ENCODE measurements around the gene PNPLA2. TPM values are rescaled to one million over a fixed set of nuclear protein-coding genes. Genes with fewer than 3 reads are reported as not detected.
A peak's percentile ranks its signal among the peaks of the same experiment; 100 is the strongest.

PNPLA2 gene
- polyA plus RNA-seq, 3 donors from 2014 or later: 10.9 to 42.3 (median 23.4) TPM

GRCh38 chr11:858762-859339 lies 40.1 kb downstream of the PNPLA2 start:
- Mint-ChIP-seq H3K4me3 (no peak overlapping the region), H3K4me1 (peaks cover 10 to 14% of the 10 kb centered on the region in 2 donors), H3K27ac (no peak overlapping the region), H3K36me3 (no peaks in the 10 kb centered on the region), H3K27me3 (ENCODE audit: low read depth in 3 of 3) (peaks cover 3 to 4% (median 4%) of the 10 kb centered on the region in 3 donors), H3K9me3 (no peaks in the 10 kb centered on the region)
- no peak for DNase-seq

GRCh38 chr11:859394-860131 lies 40.8 kb downstream of the PNPLA2 start:
- Mint-ChIP-seq H3K9me3 (no peaks in the 10 kb centered on the region), H3K27ac (no peak overlapping the region), H3K36me3 (no peaks in the 10 kb centered on the region), H3K4me3 (no peak overlapping the region), H3K4me1 (peaks cover 10 to 14% of the 10 kb centered on the region in 2 donors), H3K27me3 (ENCODE audit: low read depth in 3 of 3) (peaks cover 3 to 4% (median 4%) of the 10 kb centered on the region in 3 donors)
- no peak for DNase-seq

DNA sequence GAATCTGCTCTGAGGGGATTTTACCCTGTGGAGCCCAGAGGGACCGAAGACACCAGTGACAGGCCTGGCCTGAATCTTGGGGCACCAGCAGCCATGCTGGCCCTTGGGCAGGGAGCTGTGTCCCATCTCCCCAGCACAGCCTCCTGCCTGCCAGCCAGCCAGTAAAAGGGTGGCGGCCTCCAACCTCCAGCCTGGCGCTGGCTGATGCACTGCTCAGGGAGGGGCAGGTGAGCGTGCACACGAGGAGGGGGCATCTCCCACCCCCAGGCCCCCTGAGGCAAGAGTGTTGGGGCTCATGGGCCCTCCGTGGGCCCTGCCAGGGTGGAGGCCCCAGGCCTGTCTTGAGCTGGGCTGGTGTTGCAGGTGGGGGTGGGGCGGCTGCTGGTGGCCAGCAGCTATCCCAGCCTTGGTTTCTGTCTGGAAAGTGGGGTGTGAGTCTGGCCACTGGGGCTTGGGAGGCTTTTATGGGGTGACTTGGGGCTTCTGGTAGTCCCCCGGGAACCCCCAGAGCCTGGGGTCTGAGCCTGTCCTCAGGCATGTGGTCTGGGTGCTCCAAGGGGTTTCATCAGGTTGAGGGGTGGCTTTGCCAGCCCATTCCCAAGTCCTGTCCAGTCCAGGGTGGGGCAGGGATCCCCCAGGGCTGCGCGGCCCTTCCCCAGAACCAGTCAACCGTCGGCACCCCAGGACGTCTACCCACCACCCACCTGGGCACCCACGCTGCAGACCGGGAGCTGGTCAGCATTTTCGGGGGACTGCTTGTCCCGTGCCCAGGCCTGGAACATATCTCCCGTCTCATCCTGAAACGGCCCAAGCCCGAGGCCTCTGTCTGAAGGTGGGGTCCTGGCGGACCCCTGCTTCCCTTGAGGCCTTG lies 41.8 kb downstream of the PNPLA2 start:
- DNase-seq: no peak
- Mint-ChIP-seq H3K4me3 (no peak overlapping the region), H3K27ac (no peak overlapping the region), H3K9me3 (no peaks in the 10 kb centered on the region), H3K36me3 (no peaks in the 10 kb centered on the region), H3K27me3 (ENCODE audit: low read depth in 3 of 3) (peaks cover 3 to 4% (median 4%) of the 10 kb centered on the region in 3 donors), H3K4me1 (peaks cover 10 to 14% of the 10 kb centered on the region in 2 donors)

GRCh38 chr11:861105-861479 lies 42.4 kb downstream of the PNPLA2 start:
- peaks cover 10 to 14% of the 10 kb centered on the region in 2 donors for H3K4me1 Mint-ChIP-seq
- no peak overlapping the region for H3K4me3 Mint-ChIP-seq
- no peak for DNase-seq
- H3K36me3 Mint-ChIP-seq: no peaks in the 10 kb centered on the region
- peak overlapping the region in 1 of 6 donors; percentile 7 for H3K27ac Mint-ChIP-seq
- H3K9me3 Mint-ChIP-seq: no peaks in the 10 kb centered on the region
- peaks cover 3 to 4% (median 4%) of the 10 kb centered on the region in 3 donors for H3K27me3 Mint-ChIP-seq (ENCODE audit: low read depth in 3 of 3)

GRCh38 chr11:862081-862661 lies 43.5 kb downstream of the PNPLA2 start:
- DNase-seq: no peak
- H3K9me3 Mint-ChIP-seq: no peaks in the 10 kb centered on the region
- H3K4me3 Mint-ChIP-seq: no peak overlapping the region
- no peaks in the 10 kb centered on the region for H3K36me3 Mint-ChIP-seq
- peaks cover 0 to under 1% (median under 1%) of the 10 kb centered on the region in 3 donors for H3K27me3 Mint-ChIP-seq (ENCODE audit: low read depth in 3 of 3)
- H3K27ac Mint-ChIP-seq: no peak overlapping the region
- peaks cover 1 to 4% of the 10 kb centered on the region in 2 donors for H3K4me1 Mint-ChIP-seq

DNA sequence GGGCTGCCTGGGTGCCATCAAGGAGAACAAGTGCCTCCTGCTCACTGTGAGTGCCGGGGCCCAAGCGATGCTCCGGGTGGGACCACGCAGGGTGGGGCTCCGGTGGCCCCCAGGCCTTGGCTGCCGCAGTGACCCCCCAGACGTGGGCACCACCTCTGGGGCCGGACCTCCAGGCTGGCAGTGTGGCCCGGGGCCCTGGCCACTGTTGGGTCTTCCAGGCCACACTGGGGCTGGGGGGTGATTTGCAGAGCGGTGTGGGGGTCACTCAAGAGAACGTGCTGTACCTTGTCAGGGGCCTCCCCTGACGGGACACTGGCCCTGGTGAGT lies 43.9 kb downstream of the PNPLA2 start:
- no peak for DNase-seq
- Mint-ChIP-seq H3K9me3 (no peaks in the 10 kb centered on the region), H3K4me1 (peaks cover 0 to 2% of the 10 kb centered on the region in 2 donors), H3K27ac (no peak overlapping the region), H3K36me3 (no peaks in the 10 kb centered on the region), H3K4me3 (no peak overlapping the region), H3K27me3 (ENCODE audit: low read depth in 3 of 3) (no peaks in the 10 kb centered on the region)

DNA sequence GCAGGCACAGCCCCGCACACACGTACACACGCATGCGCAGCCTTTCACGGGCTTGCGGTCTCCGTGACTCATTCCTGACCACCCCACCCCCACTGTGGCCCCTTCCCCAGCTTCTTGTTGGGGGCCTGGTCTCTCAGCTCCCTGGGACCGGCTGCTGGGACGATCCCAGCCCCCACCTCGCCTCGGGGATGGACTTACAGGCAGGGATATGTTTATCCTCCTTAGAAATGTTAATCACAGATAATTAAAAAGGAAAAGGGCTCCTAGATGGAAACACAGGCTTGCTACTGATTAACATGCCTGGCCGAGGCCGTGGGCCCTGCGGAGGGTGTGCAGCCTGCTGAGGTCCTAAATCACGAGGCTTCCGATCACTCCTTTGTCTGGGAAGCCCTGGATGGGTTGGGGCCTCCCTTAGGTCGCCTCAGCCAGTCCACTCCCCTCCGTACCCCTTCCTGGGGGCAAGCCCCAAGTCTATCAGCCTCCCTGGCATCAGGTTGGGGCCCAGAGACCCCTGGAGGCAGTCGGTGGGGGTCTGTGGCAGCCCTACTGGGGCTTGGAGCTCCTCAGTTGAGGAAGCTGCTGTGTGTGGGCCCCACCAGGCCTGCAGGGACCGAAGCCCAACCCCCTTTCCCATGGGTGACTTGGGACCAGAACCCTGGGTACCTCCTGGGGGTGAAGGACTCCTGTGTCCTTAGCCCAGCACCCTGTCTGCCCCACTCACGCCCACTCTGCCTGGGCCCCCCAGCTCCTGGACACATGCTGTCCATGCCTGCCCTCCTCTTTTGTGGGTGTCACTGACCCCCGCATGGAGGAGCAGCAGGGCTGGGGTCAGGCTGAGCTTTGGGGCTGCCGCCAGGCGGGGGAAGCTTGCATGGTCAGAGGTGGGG lies 44.6 kb downstream of the PNPLA2 start:
- Mint-ChIP-seq H3K4me3 (no peak overlapping the region), H3K27me3 (ENCODE audit: low read depth in 3 of 3) (no peaks in the 10 kb centered on the region), H3K4me1 (no peaks in the 10 kb centered on the region), H3K9me3 (no peaks in the 10 kb centered on the region), H3K36me3 (no peaks in the 10 kb centered on the region), H3K27ac (no peak overlapping the region)
- DNase-seq: no peak

GRCh38 chr11:863910-864827 lies 45.5 kb downstream of the PNPLA2 start:
- no peak overlapping the region for H3K4me3 Mint-ChIP-seq
- no peaks in the 10 kb centered on the region for H3K9me3 Mint-ChIP-seq
- no peaks in the 10 kb centered on the region for H3K4me1 Mint-ChIP-seq
- H3K27ac Mint-ChIP-seq: no peak overlapping the region
- no peaks in the 10 kb centered on the region for H3K27me3 Mint-ChIP-seq (ENCODE audit: low read depth in 3 of 3)
- DNase-seq: no peak
- H3K36me3 Mint-ChIP-seq: no peaks in the 10 kb centered on the region

DNA sequence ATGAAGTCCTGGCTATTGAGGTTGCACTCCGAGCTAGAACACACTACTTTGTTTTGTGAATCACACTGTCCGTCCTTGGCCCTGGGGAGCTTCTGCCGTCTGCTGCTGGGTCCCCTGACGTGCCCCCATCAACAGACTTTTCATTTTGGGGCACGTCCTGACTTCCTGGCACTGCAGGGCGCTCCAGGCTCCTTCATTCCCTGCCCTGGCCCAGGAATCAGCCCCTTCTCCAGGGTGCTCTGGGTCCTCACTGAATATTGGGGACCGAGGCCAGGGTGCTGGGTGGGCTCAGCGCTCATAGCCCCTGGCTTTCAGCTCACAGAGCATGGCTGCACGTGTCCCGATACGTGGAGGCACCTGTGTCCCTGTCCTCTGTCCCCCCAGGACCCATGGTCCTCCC lies 46.2 kb downstream of the PNPLA2 start:
- no peak for DNase-seq
- Mint-ChIP-seq H3K4me1 (no peaks in the 10 kb centered on the region), H3K9me3 (no peaks in the 10 kb centered on the region), H3K27me3 (ENCODE audit: low read depth in 3 of 3) (no peaks in the 10 kb centered on the region), H3K27ac (no peak overlapping the region), H3K36me3 (no peaks in the 10 kb centered on the region), H3K4me3 (no peak overlapping the region)

GRCh38 chr11:865462-866430 lies 47.0 kb downstream of the PNPLA2 start:
- no peak for DNase-seq
- Mint-ChIP-seq H3K4me1 (no peaks in the 10 kb centered on the region), H3K27me3 (ENCODE audit: low read depth in 3 of 3) (no peaks in the 10 kb centered on the region), H3K9me3 (no peaks in the 10 kb centered on the region), H3K27ac (no peak overlapping the region), H3K4me3 (no peak overlapping the region), H3K36me3 (no peaks in the 10 kb centered on the region)

DNA sequence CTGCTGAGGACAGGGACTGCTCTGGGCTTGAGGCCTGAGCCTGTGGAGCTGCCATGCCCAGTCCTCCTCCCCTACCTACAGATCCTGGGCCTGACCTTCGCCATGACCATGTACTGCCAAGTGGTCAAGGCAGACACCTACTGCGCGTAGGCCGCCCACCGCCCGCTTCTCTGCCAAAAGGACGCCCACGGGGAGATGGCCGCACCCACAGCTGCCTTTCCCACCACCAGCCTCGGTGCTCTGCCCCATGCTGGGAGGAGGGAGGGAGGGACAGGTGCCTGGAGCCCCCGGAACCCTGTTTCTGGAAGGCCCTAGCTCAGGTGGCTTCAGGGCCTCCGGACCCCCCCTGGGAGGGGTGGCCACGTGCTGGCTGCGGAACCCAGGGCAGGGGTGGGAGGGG lies 47.8 kb downstream of the PNPLA2 start:
- Mint-ChIP-seq H3K4me3 (no peak overlapping the region), H3K4me1 (no peaks in the 10 kb centered on the region), H3K27me3 (ENCODE audit: low read depth in 3 of 3) (no peaks in the 10 kb centered on the region), H3K9me3 (no peaks in the 10 kb centered on the region), H3K36me3 (no peaks in the 10 kb centered on the region), H3K27ac (no peak overlapping the region)
- no peak for DNase-seq

Data from immature natural killer cell (primary cell).